GM21515 (cell line): Measurements from ENCODE around the gene FOXN3.

Source experiments
- ATAC-seq: cut with Tn5 transposase; IDR thresholded peaks from one replicate; pipeline ENCODE4 v1.9.1; 2021; ENCODE audit not compliant: unreplicated experiment

FOXN3 gene

DNA sequence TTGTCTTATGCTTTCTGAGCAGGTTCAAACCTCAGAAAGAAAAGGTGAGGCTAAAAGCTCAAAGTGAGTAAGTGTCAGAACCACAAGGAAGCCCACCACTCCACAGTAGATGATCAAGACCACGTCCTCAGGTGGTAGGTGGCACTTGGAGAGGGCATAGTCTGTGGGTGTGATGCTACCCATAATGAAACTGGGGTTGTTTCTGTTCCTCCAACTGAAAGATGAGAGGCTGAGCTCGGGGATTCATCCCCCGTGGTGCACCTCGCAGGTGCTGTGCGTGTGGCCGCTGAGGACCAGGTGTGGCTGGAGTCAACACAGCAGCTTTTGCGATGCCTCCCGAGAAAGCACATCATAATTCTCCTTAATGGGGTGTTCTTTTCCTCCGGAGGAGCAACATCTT, 306.9 kb downstream of the FOXN3 start:
- no peak for ATAC-seq

DNA sequence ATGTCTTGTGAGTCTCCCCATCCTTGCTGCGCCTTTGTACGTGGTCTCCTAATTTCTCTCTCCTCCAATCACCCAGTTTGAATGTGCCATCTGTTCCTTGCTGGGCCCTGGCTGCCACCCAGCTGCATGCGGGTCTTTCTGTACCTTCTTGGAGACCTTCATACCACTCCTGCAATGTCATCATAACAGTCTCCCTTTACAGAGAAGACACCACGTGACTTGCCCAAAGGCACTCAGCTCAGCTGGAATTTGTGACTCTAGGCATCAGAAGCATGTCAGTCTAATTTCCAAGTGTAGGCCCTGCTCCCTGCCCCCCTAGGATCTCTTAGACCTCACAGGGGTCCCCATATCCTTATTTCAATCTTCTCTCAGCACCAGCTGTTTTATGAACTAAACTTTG, 308.4 kb downstream of the FOXN3 start:
- ATAC-seq = no peak

DNA sequence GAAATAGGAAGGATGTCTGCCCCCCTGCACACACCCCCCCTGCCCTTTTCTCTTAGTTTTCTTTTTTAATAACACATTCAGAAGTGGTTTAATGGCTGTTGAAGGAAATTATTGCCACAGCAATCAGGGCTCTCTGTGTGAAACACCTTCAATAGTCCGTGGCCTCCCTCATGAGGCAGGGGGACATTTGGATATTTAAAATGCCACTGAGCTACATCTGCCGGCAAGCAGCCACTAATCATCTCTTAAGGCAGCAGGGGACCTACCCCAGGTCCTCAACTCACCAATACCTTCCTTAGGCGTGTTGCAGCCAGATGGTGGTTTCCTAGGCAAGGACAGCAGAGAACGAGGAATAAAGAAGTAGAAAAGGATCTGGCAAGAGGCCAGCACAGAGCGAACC, 309.4 kb downstream of the FOXN3 start:
- no peak for ATAC-seq
